ENCODE data around the gene GRB10.

DNA sequence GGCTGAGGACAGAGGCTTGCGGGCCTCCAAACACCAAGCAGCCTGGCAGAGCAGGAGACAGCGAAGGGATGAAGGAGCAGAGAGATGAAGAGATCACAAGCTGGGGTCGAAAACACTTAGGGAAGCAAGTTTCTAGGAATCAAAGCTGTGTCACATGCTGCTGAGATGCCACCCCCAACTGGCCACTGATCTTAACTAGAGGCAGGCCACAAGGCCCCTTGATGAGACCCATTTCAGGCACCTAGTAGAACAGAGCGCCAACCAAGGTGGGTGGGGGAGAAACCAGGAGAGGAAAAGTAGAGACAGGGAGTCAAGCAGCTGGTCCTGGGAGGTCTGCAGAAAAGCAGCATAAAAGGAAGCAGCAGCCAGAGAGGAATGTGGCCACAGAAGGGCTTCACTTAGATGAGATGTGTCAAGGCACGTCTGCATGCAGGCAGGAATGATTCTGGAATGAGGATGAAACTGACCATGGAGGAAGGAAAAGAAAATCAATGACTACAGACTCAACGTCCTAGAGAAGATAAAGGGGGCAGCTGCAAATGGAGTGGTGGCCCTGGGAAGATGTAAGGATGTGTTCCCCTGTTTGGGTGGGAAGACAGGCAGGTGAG lies 132.5 kb downstream of the GRB10 start:
- TF ChIP-seq CEBPB (IDR thresholded peaks at IDR 0.05): no peak
- TF ChIP-seq MAZ (IDR thresholded peaks at IDR 0.05; ENCODE audit: borderline replicate concordance, low read depth, low read length): no peak
- no peak for TF ChIP-seq PHF8 (IDR thresholded peaks at IDR 0.05; ENCODE audit: borderline replicate concordance, low read depth)
- no peak for TF ChIP-seq POLR2A (IDR thresholded peaks at IDR 0.05; ENCODE audit: low read length)
- TF ChIP-seq RFX5 (IDR thresholded peaks at IDR 0.05): no peak
- TF ChIP-seq EHMT2 (IDR thresholded peaks at IDR 0.05; ENCODE audit: low read depth): no peak
- TF ChIP-seq, protein P1, sequence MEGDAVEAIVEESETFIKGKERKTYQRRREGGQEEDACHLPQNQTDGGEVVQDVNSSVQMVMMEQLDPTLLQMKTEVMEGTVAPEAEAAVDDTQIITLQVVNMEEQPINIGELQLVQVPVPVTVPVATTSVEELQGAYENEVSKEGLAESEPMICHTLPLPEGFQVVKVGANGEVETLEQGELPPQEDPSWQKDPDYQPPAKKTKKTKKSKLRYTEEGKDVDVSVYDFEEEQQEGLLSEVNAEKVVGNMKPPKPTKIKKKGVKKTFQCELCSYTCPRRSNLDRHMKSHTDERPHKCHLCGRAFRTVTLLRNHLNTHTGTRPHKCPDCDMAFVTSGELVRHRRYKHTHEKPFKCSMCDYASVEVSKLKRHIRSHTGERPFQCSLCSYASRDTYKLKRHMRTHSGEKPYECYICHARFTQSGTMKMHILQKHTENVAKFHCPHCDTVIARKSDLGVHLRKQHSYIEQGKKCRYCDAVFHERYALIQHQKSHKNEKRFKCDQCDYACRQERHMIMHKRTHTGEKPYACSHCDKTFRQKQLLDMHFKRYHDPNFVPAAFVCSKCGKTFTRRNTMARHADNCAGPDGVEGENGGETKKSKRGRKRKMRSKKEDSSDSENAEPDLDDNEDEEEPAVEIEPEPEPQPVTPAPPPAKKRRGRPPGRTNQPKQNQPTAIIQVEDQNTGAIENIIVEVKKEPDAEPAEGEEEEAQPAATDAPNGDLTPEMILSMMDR (IDR thresholded peaks at IDR 0.05): no peak
- TF ChIP-seq MAFK (IDR thresholded peaks at IDR 0.05; ENCODE audit: partially characterized antibody): no peak
- no peak for TF ChIP-seq RCOR1 (IDR thresholded peaks at IDR 0.05; ENCODE audit: low read depth, low read length)

Data from A549 (cell line).